GM21526 (cell line): ENCODE measurements around the gene SEPHS2.
"Not testable (repeated sequence)": the region's sequence is repeated elsewhere in the genome, so short reads cannot be mapped to it uniquely, and the experiment has no call there.

Experiments used
- ATAC-seq: cut with Tn5 transposase; IDR thresholded peaks from one replicate; pipeline ENCODE4 v1.9.1; 2021; ENCODE audit warnings: moderate library complexity; ENCODE audit not compliant: unreplicated experiment, low FRiP score

Gene SEPHS2

GRCh38 chr16:30399435-30400186, 46.1 kb downstream of the SEPHS2 start:
- ATAC-seq = no peak

- ATAC-seq = no peak
Observed at GRCh38 chr16:30398661-30399434, 46.8 kb downstream of the SEPHS2 start.

GRCh38 chr16:30397776-30398660, 47.7 kb downstream of the SEPHS2 start:
- ATAC-seq = no peak

GRCh38 chr16:30397056-30397455, 48.6 kb downstream of the SEPHS2 start:
- no peak for ATAC-seq

GRCh38 chr16:30396627-30397026, 49.0 kb downstream of the SEPHS2 start:
- ATAC-seq = not testable (repeated sequence)

DNA sequence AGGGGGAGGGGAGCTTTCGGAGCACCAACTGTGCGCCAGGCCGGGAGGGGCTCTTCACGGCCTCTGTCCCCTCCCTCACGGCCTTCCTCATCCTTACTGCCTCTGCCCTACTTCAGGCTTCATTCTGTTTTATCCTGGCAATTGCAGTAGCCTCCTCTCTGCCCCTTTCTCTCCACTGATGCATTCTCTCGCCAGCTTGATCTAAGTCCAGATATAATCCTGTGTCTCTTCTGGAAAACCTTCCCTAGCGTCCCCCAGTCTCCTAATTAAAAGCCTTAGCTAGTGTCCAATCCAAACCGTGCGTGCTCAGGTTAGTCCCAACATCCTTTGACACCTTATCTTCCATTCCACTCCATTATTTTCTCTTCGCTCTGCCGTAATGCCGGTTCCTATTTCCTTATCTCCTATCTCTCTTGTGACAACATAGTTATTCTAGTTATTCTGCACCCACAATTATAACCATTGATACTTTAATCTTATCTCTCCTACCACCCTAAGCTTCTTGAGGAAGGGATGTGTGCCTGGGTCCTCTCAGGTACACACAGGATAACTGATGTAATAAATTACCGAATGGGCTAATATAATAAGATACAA, 49.6 kb downstream of the SEPHS2 start:
- ATAC-seq = no peak

DNA sequence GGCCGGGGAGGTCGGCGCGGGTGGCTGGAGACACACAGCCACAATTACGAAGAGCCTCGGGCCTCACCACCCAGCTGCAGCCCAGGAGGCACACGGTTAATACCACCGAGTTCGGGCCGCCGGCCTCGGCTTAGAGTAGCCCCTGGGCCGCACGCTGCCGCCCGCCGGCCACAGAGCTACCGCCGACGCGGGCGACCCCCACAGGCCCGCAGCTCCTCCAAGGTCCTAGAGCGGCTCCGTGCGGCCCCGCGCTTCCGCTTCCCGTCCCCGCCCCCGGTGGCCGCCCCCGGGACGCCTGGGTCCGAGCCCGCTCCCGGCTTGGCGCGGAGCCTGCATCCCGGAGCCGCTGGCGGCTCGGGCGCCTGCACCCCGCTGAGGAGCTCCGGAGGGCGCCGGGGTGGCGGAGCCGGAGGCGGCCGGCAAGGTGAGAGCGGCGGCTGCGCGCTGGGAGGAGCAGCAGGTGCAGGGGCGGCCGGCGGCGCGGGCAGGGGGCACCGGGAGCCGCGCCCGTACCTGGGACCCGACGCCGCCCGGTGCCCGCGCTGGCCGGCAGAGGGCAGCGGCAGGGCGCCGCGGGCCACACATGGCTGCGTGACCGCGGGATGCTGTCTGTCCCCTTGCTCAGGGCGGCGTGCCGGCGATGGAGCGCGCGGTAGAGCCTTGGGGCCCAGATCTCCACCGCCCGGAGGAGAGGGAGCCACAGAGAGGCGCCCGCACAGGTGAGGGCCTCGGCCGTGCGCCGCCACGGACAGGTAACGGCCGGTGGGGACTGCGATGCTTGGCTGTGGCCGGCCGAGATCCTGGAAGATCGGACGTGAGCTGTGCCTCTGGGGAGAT, 50.3 kb downstream of the SEPHS2 start, which contains the start of gene ZNF48:
Gene ZNF48, plus strand, starts transcription at position 266 of the 837 bp plus-strand sequence. Its CDS starts 375 bp downstream, at position 641.
- ATAC-seq = peak; percentile 47

DNA sequence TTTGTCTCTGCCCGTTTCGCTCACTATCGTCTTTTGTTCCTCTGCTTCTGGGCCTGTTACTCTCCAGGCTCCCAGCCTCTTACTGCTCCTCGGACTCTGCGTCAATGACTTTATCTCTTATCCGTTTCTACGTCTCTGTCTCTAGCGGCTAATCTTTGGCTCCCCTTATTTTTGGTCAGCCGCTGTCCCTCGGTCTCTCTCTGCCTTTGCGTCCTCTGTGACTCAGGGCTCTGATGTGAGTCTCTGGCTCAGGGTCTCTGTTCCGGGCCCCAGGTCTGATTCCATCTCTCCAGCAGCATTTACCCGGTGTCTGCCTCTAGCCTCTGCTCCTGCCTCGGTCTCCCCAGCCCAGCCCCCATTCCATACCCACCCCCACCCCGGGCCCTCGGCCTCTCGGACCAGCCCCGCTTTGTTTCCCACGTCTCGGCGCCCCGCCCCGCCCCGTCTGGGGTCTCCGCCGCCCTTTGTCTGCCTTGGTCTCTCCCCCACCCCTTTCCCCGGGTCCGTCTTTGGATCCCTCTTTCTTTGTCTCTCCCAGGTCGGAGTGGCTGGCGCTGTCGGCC, 51.0 kb downstream of the SEPHS2 start:
- ATAC-seq = no peak
